OCI-LY7 (cell line): ENCODE data around the gene SPATA31E1. TPM values are rescaled to one million over a fixed set of nuclear protein-coding genes. Genes with fewer than 3 reads are reported as not detected.
"Not testable (repeated sequence)": the region's sequence is repeated elsewhere in the genome, so short reads cannot be mapped to it uniquely, and the experiment has no call there.

Experiments used
- BruUV-seq: library from RNA; stranded (reverse); fragments of 400-500 nt; replicated peaks from 2 replicates; lab custom pipeline; 2021; lab: Mats Ljungman, UMichigan
- CTCF ChIA-PET: fragments of 300-600 bp; sonication (Branson Sonifier 250); formaldehyde crosslinking; loops from one replicate; lab custom pipeline; 2022; ENCODE audit warnings: antibody characterized with exemption; ENCODE audit not compliant: unreplicated experiment; lab: Charles Lee
- POLR2A ChIA-PET: fragments of 300-600 bp; sonication (Branson Sonifier 250); formaldehyde crosslinking; loops from one replicate; lab custom pipeline; 2022; ENCODE audit warnings: antibody characterized with exemption; lab: Charles Lee
- DNase-seq: peaks from one replicate; pipeline ENCODE4 v3.0.0-alpha.2; 2015; ENCODE audit warnings: low spot score
- H2AFZ ChIP-seq: fragments of 200-600 bp; sonication (generic), shearing (Covaris generic); 2 replicates; pipeline ENCODE4 v1.6.1; 2014; ENCODE audit warnings: mild to moderate bottlenecking, antibody characterized with exemption, low read length, moderate library complexity
- H3K27ac ChIP-seq: fragments of 200-600 bp; sonication (generic); 2 replicates; pipeline ENCODE4 v1.5.1; 2014; ENCODE audit warnings: mixed run types, low read depth, mild to moderate bottlenecking, moderate library complexity, low read length, inconsistent platforms; ENCODE audit not compliant: poor library complexity, severe bottlenecking
- H3K36me3 ChIP-seq: fragments of 200-600 bp; sonication (generic); 2 replicates; pipeline ENCODE4 v1.6.1; 2014; ENCODE audit warnings: mild to moderate bottlenecking, antibody characterized with exemption, low read length, moderate library complexity, mixed read lengths; ENCODE audit not compliant: insufficient read depth
- H3K4me1 ChIP-seq: fragments of 200-600 bp; sonication (generic); 2 replicates; pipeline ENCODE4 v1.5.1; 2014; ENCODE audit warnings: mild to moderate bottlenecking, low read length; ENCODE audit not compliant: insufficient read depth, poor library complexity, severe bottlenecking
- H3K4me2 ChIP-seq: fragments of 200-600 bp; sonication (generic); 2 replicates; pipeline ENCODE4 v1.6.1; 2014; ENCODE audit warnings: mild to moderate bottlenecking, low read length
- H3K4me3 ChIP-seq: fragments of 200-600 bp; sonication (generic); 2 replicates; pipeline ENCODE4 v1.5.1; 2014; ENCODE audit warnings: mild to moderate bottlenecking, low read depth, low read length; ENCODE audit not compliant: poor library complexity, severe bottlenecking
- H3K79me2 ChIP-seq: fragments of 200-600 bp; sonication (generic); 2 replicates; pipeline ENCODE4 v1.6.1; 2016; ENCODE audit warnings: low read depth, mild to moderate bottlenecking, low read length, moderate library complexity, mixed read lengths; ENCODE audit not compliant: insufficient read depth
- H3K9me2 ChIP-seq: fragments of 200-600 bp; sonication (generic); 2 replicates; pipeline ENCODE4 v1.6.1; 2016; ENCODE audit warnings: mild to moderate bottlenecking, low read length, mixed read lengths; ENCODE audit not compliant: insufficient read depth
- H3K9me3 ChIP-seq: fragments of 200-600 bp; sonication (generic); 2 replicates; pipeline ENCODE4 v1.6.1; 2014; ENCODE audit warnings: mild to moderate bottlenecking, mixed run types, low read length, mixed read lengths
- H4K20me1 ChIP-seq: fragments of 200-600 bp; sonication (generic); 2 replicates; pipeline ENCODE4 v1.6.1; 2014; ENCODE audit warnings: mild to moderate bottlenecking, antibody characterized with exemption, low read length, moderate library complexity, mixed read lengths; ENCODE audit not compliant: insufficient read depth
- CTCF ChIP-seq: fragments of 200-600 bp; sonication (generic); conservative IDR thresholded peaks from 2 replicates; pipeline ENCODE4 v1.5.1; 2014; ENCODE audit warnings: mild to moderate bottlenecking, antibody characterized with exemption, low read length, moderate library complexity, mixed read lengths
- EZH2phosphoT487 ChIP-seq: fragments of 200-600 bp; sonication (generic); IDR thresholded peaks from 2 replicates; pipeline ENCODE4 v1.6.1; 2018; ENCODE audit warnings: low read depth, borderline replicate concordance, mild to moderate bottlenecking, mixed run types, antibody characterized with exemption, low read length, moderate library complexity, mixed read lengths
- intact Hi-C: fragments of 100-400 bp; cut with micrococcal nuclease; formaldehyde crosslinking; loops from one replicate; pipeline ENCODE4 v1.10.0; 2022; ENCODE audit not compliant: unreplicated experiment
- total RNA-seq, 2 experiments: library from RNA; depleted of rRNA in 1 of 2; stranded (reverse); fragments of >200 nt in 1 of 2; shearing (Covaris generic) in 1 of 2; gene quantifications; 2 replicates each; pipeline ENCODE4 v1.2.3, GENCODE V29; 2014 to 2022

SPATA31E1 gene
- total RNA-seq, 2 experiments from 2014 or later, result not detected

DNA sequence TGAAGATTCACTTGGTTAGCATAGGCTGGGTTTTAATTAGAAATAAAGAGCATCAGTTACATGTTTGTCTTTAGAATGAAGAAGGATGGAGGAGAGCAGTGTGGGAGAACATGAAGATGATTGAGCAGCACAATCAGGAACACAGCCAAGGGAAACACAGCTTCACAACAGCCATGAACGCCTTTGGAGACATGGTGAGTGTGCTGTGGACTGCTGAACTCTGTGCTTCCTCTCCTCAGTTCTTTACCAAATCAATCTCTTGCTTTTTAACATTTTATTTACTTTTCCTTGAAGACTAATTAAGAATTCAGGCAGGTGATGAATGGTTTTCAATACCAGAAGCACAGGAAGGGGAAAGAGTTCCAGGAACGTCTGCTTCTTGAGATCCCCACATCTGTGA lies 38.2 kb upstream of the SPATA31E1 start:
- H2AFZ ChIP-seq, result no peak overlapping the region
- POLR2A ChIA-PET, result interaction anchor here (0.5 kb wide), 1 partner anchor 1384 kb away, joined by 3 read pairs; no protein-coding TSS in a partner anchor
- no peak overlapping the region for H3K4me3 ChIP-seq
- intact Hi-C loops, result no loop called here
- H3K4me1 ChIP-seq, result no peaks in the 10 kb centered on the region
- no peak for DNase-seq
- no peak overlapping the region for H3K27ac ChIP-seq
- no peaks in the 10 kb centered on the region for H3K79me2 ChIP-seq
- CTCF ChIA-PET, result interaction anchor here (0.6 kb wide), 1 partner anchor 130 kb away, joined by 3 read pairs; the partner anchor contains the start of gene CDK20
- H4K20me1 ChIP-seq, result no peaks in the 10 kb centered on the region
- H3K36me3 ChIP-seq, result no peaks in the 10 kb centered on the region
- no peaks in the 10 kb centered on the region for H3K9me3 ChIP-seq
- H3K9me2 ChIP-seq, result no peaks in the 10 kb centered on the region
- H3K4me2 ChIP-seq, result no peak overlapping the region
- TF ChIP-seq EZH2phosphoT487, result no peak
- TF ChIP-seq CTCF, result no peak
- no TSS peak for BruUV-seq

- H3K27ac ChIP-seq, BruUV-seq, H3K9me2 ChIP-seq, H3K4me3 ChIP-seq, DNase-seq, H3K4me1 ChIP-seq, H3K79me2 ChIP-seq, H3K4me2 ChIP-seq, H4K20me1 ChIP-seq, H3K36me3 ChIP-seq, H2AFZ ChIP-seq, intact Hi-C loops, H3K9me3 ChIP-seq, POLR2A ChIA-PET, CTCF ChIA-PET: not testable (repeated sequence)
Measured at GRCh38 chr9:87847817-87848216, 34.9 kb upstream of the SPATA31E1 start.

GRCh38 chr9:87849144-87849758 lies 33.4 kb upstream of the SPATA31E1 start:
- H3K9me3 ChIP-seq, result no peaks in the 10 kb centered on the region
- H3K4me2 ChIP-seq, result no peak overlapping the region
- no peak overlapping the region for H3K27ac ChIP-seq
- no TSS peak for BruUV-seq
- no peaks in the 10 kb centered on the region for H3K79me2 ChIP-seq
- POLR2A ChIA-PET, result interaction anchor here (0.6 to 0.7 kb wide), 2 partner anchors 19 to 702 kb away, joined by 3 read pairs; no protein-coding TSS in a partner anchor
- H3K9me2 ChIP-seq, result no peaks in the 10 kb centered on the region
- CTCF ChIA-PET, result no interaction called here
- no peaks in the 10 kb centered on the region for H4K20me1 ChIP-seq
- intact Hi-C loops, result no loop called here
- no peaks in the 10 kb centered on the region for H3K4me1 ChIP-seq
- H3K4me3 ChIP-seq, result no peak overlapping the region
- no peak for DNase-seq
- H2AFZ ChIP-seq, result no peak overlapping the region
- no peaks in the 10 kb centered on the region for H3K36me3 ChIP-seq
- TF ChIP-seq CTCF (no peak), EZH2phosphoT487 (no peak)
